HepG2 (cell line): ENCODE measurements around the gene BAG5. TPM values are rescaled to one million over a fixed set of nuclear protein-coding genes. Genes with fewer than 3 reads are reported as not detected.
A peak's percentile ranks its signal among the peaks of the same experiment; 100 is the strongest.

ENCODE experiments used
- ATAC-seq: fragments of 200-7000 bp; cut with Tn5 transposase; 3 replicates; pipeline ENCODE4 v1.9.1; 2020; ENCODE audit warnings: mild to moderate bottlenecking, moderate library complexity
- BruUV-seq: library from RNA; stranded (reverse); fragments of 400-500 nt; replicated peaks from 2 replicates; lab custom pipeline; 2021; lab: Mats Ljungman, UMichigan
- CTCF ChIA-PET: fragments of 300-600 bp; formaldehyde crosslinking; extraction: SDS; loops from one replicate; lab custom pipeline; 2021; ENCODE audit warnings: low total read pairs, inconsistent platforms, low intra/inter-chr PET ratio; lab: Yijun Ruan, JAX
- POLR2A ChIA-PET: fragments of 350-600 bp; sonication (Branson Sonifier 250); formaldehyde crosslinking; loops from one replicate; lab custom pipeline; 2020; ENCODE audit warnings: antibody characterized with exemption, inconsistent platforms; lab: Yijun Ruan, JAX
- DNase-seq: peaks from one replicate; pipeline ENCODE4 v3.0.0-alpha.2; 2015; ENCODE audit warnings: low spot score
- FAIRE-seq: peaks from 3 replicates; lab custom pipeline; 2011; peaks lifted over from hg19 to GRCh38; lab: Jason Lieb, UNC
- H2AFZ ChIP-seq: one replicate; pipeline ENCODE4 v1.6.1; 2011; ENCODE audit warnings: low read length, inconsistent platforms
- H3K27ac ChIP-seq: fragments of 300-600 bp; 3 replicates; pipeline ENCODE4 v1.8.0; 2011; ENCODE audit warnings: mixed run types, mild to moderate bottlenecking, mixed read lengths, low read length, inconsistent platforms; ENCODE audit not compliant: insufficient read depth; ENCODE audit errors: extremely low read length
- H3K27me3 ChIP-seq, 2 experiments: fragments of 200-600 bp in 1 of 2; 2 replicates in 1 of 2; 3 replicates in 1 of 2; pipeline versions ENCODE4 v1.6.0 to v1.8.0; 2011; ENCODE audit warnings: low read length in 2 of 2, mild to moderate bottlenecking in 2 of 2, moderate library complexity in 2 of 2, inconsistent platforms in 1 of 2; ENCODE audit not compliant: insufficient read depth in 2 of 2, control insufficient read depth in 1 of 2
- H3K36me3 ChIP-seq, 2 experiments: fragments of 200-600 bp in 1 of 2; replicated peaks in 1 of 2; 2 replicates in 1 of 2; 3 replicates in 1 of 2; pipeline versions ENCODE4 v1.5.1 to v1.8.0; 2011; ENCODE audit warnings: low read length in 2 of 2, inconsistent platforms in 1 of 2; ENCODE audit not compliant: insufficient read depth in 2 of 2, control insufficient read depth in 1 of 2
- H3K4me1 ChIP-seq: 2 replicates; pipeline ENCODE4 v1.5.1; 2012; ENCODE audit warnings: low read length, inconsistent platforms; ENCODE audit not compliant: insufficient read depth
- H3K4me2 ChIP-seq: 2 replicates; pipeline ENCODE4 v1.6.0; 2011; ENCODE audit warnings: low read depth, low read length, inconsistent platforms
- H3K4me3 ChIP-seq, 3 experiments: fragments of 200-600 bp in 1 of 3; sonication (generic), shearing (Covaris generic) in 1 of 3; replicated peaks in 1 of 3; 2 replicates each; pipeline ENCODE4 v1.5.1; 2011 to 2016; ENCODE audit warnings: low read length in 3 of 3, inconsistent platforms in 2 of 3, low read depth in 2 of 3, mild to moderate bottlenecking in 2 of 3, control low read depth in 1 of 3, mixed read lengths in 1 of 3; ENCODE audit not compliant: insufficient read depth in 1 of 3
- H3K79me2 ChIP-seq: one replicate; pipeline ENCODE4 v1.6.1; 2011; ENCODE audit warnings: low read length, inconsistent platforms; ENCODE audit not compliant: insufficient read depth
- H3K9ac ChIP-seq: 2 replicates; pipeline ENCODE4 v1.6.0; 2011; ENCODE audit warnings: mild to moderate bottlenecking, low read depth, low read length, inconsistent platforms; ENCODE audit not compliant: insufficient read depth
- H3K9me3 ChIP-seq: 2 replicates; pipeline ENCODE4 v1.5.1; 2012; ENCODE audit warnings: mild to moderate bottlenecking, low read length
- H4K20me1 ChIP-seq: 2 replicates; pipeline ENCODE4 v1.6.0; 2011; ENCODE audit warnings: inconsistent platforms, mild to moderate bottlenecking, low read length, moderate library complexity; ENCODE audit not compliant: insufficient read depth
- MXD3 ChIP-seq: IDR thresholded peaks from 2 replicates; pipeline ENCODE4 v1.6.1; 2016; ENCODE audit warnings: mild to moderate bottlenecking, missing biosample characterization, missing genetic modification reagents
- ZBTB38 ChIP-seq: sonication (generic); formaldehyde crosslinking; IDR thresholded peaks from 2 replicates; pipeline ENCODE4 v1.5.1; 2020; ENCODE audit warnings: mild to moderate bottlenecking, missing genetic modification reagents
- ZBTB43 ChIP-seq: sonication (generic); formaldehyde crosslinking; conservative IDR thresholded peaks from 2 replicates; pipeline ENCODE4 v1.4.0; 2020; ENCODE audit warnings: missing genetic modification reagents
- ZNF326 ChIP-seq: sonication (generic); formaldehyde crosslinking; IDR thresholded peaks from 2 replicates; pipeline ENCODE4 v1.4.0; 2020; ENCODE audit warnings: missing genetic modification reagents, borderline replicate concordance
- ZNF687 ChIP-seq: sonication (generic); formaldehyde crosslinking; IDR thresholded peaks from 2 replicates; pipeline ENCODE4 v1.5.1; 2020; ENCODE audit warnings: mild to moderate bottlenecking, missing genetic modification reagents, moderate library complexity
- ZSCAN22 ChIP-seq: sonication (generic); formaldehyde crosslinking; IDR thresholded peaks from 2 replicates; pipeline ENCODE4 v1.4.0; 2020; ENCODE audit warnings: mild to moderate bottlenecking, missing genetic modification reagents
- WGBS: methylation state at CpG from one replicate; pipeline ENCODE4 v1.1.6; 2017; ENCODE audit warnings: low lambda C conversion rate; 5-methylcytosine and 5-hydroxymethylcytosine counted together
- in situ Hi-C: cut with HindIII; loops from 2 replicates; pipeline ENCODE4 v1.10.0; 2017; ENCODE audit warnings: low pct_unique_long_range_greater_than_20kb; ENCODE audit not compliant: extremely low pct_ligation_motif_present
- intact Hi-C: fragments of 100-400 bp; cut with micrococcal nuclease; formaldehyde crosslinking; loops from one replicate; pipeline ENCODE4 v1.10.0; 2022; ENCODE audit not compliant: unreplicated experiment
- polyA plus RNA-seq, 8 experiments: library from polyadenylated mRNA; depleted of rRNA in 3 of 8; stranded (reverse) in 7 of 8; unstranded in 1 of 8; fragments of >200 nt; fragmentation: Illumina TruSeq in 4 of 8; extraction: Trizol in 4 of 8; gene quantifications; 2 replicates each; pipeline versions ENCODE4 v1.2.1 to v1.2.3, GENCODE V29; 2011 to 2016; ENCODE audit warnings: low read depth in 4 of 8, missing spikeins in 1 of 8, mixed read lengths in 1 of 8; ENCODE audit not compliant: insufficient read depth in 1 of 8
- total RNA-seq, 5 experiments: library from RNA; depleted of rRNA; stranded (reverse); fragments of >200 nt; fragmentation: Illumina TruSeq; extraction: Trizol; gene quantifications; 2 replicates each; pipeline ENCODE4 v1.2.3, GENCODE V29; 2016; ENCODE audit warnings: low read depth in 1 of 5

Gene BAG5
- total and polyA plus RNA-seq, 2 of the 13 experiments (the other 11 are each of a cell fraction or from before 2014, with no cell fraction given): 3.5 to 21.0 TPM

GRCh38 chr14:103551338-103551762 is 11.1 kb downstream of the BAG5 start:
- Histone ChIP-seq H3K79me2 (peaks cover under 1% of the 10 kb centered on the region), H4K20me1 (no peaks in the 10 kb centered on the region), H2AFZ (no peak overlapping the region), H3K9me3 (no peaks in the 10 kb centered on the region), H3K27ac (no peak overlapping the region), H3K36me3 (no peaks in the 10 kb centered on the region), H3K9ac (no peak overlapping the region), H3K27me3 (no peaks in the 10 kb centered on the region), H3K4me1 (peaks cover 21% of the 10 kb centered on the region), H3K4me2 (no peak overlapping the region), H3K4me3 (no peak overlapping the region)
- no peak for DNase-seq
- 93% methylated on average over 6 of the region's 17 CpGs for WGBS
- BruUV-seq: no TSS peak
- no peak for TF ChIP-seq ZSCAN22
- peak; percentile 45; the same call in 1 of the 2 replicates for TF ChIP-seq ZBTB38 (CRISPR knock-in tag)
- ChIA-PET CTCF (no interaction called here), POLR2A (interaction anchor here (3.0 kb wide), 1 partner anchor 23 kb away, joined by 21 read pairs; the partner anchor contains the start of gene TRMT61A)
- ATAC-seq: no peak
- intact Hi-C loops: no loop called here
- in situ Hi-C loops: no loop called here
- FAIRE-seq: no peak

- DNase-seq: no peak
- no peaks in the 10 kb centered on the region for H4K20me1 ChIP-seq
- TF ChIP-seq ZNF687 (CRISPR knock-in tag) (no peak), ZBTB38 (CRISPR knock-in tag) (0 out of 2 replicates have a peak, but pooled peaks have one; percentile 2), ZNF326 (CRISPR knock-in tag) (no peak), ZBTB43 (CRISPR knock-in tag) (no peak), MXD3 (CRISPR knock-in tag) (no peak)
- no peak overlapping the region for H2AFZ ChIP-seq
- BruUV-seq: no TSS peak
- WGBS: 64% methylated on average over 7 of the region's 22 CpGs
- H3K36me3 ChIP-seq: no peaks in the 10 kb centered on the region
- ChIA-PET CTCF (interaction anchor here (1.1 to 1.6 kb wide), 2 partner anchors 32 to 51 kb away, joined by 6 read pairs; no protein-coding TSS in a partner anchor), POLR2A (interaction anchor here (1.0 to 3.0 kb wide), 5 partner anchors 9 to 28 kb away, joined by 3 to 21 read pairs (median 6); partner anchors contain the start of genes BAG5, CKB and TRMT61A)
- no peaks in the 10 kb centered on the region for H3K79me2 ChIP-seq
- peak overlapping the region; percentile 37 for H3K9ac ChIP-seq
- H3K4me1 ChIP-seq: peaks cover 21% of the 10 kb centered on the region
- peak overlapping the region; percentile 85; the same call in 1 of the 2 replicates for H3K4me2 ChIP-seq
- in situ Hi-C loops: no loop called here
- 0 out of 3 replicates have a peak, but pooled peaks have one; percentile 2 for ATAC-seq
- no peak for FAIRE-seq
- H3K27ac ChIP-seq: no peak overlapping the region
- peak overlapping the region in 1 of 3 experiments; percentile 11; a peak in 1 of 6 replicates for H3K4me3 ChIP-seq
- H3K9me3 ChIP-seq: no peaks in the 10 kb centered on the region
- H3K27me3 ChIP-seq: no peaks in the 10 kb centered on the region
- intact Hi-C loops: no loop called here
These were observed 11.8 kb downstream of the BAG5 start for GRCh38 chr14:103550451-103551337.
